Ovary (tissue), 3 donors: ENCODE results near the gene KSR1.
"Not testable (repeated sequence)": the region's sequence is repeated elsewhere in the genome, so short reads cannot be mapped to it uniquely, and the experiment has no call there.

Source experiments
- CTCF ChIP-seq, 3 donors: fragments of 450-650 bp in 2 of 3; fragments of 200-600 bp in 1 of 3; IDR thresholded peaks; one replicate each; pipeline versions ENCODE4 v1.5.1 to v1.8.0; 2016 to 2022; ENCODE audit warnings: antibody characterized with exemption in 3 of 3, mild to moderate bottlenecking in 1 of 3
- EP300 ChIP-seq: sonication (generic); formaldehyde crosslinking; IDR thresholded peaks from one replicate; pipeline ENCODE4 v1.6.1; 2017; ENCODE audit warnings: antibody characterized with exemption
- POLR2A ChIP-seq: fragments of 450-650 bp; IDR thresholded peaks from one replicate; pipeline ENCODE4 v1.6.1; 2017; ENCODE audit warnings: antibody characterized with exemption, mild to moderate bottlenecking, moderate library complexity
- donor health status: DM: no; HTN: no; CAD: no.

GRCh38 chr17:27421626-27422025 is 34.6 kb upstream of the KSR1 start:
- not testable (repeated sequence) for TF ChIP-seq CTCF (IDR thresholded peaks at IDR 0.05); POLR2A; EP300
